HCT116 (cell line): ENCODE data around the gene TGM2. TPM values are rescaled to one million over a fixed set of nuclear protein-coding genes. Genes with fewer than 3 reads are reported as not detected.

Experiments
- ATAC-seq: fragments of 200-7000 bp; cut with Tn5 transposase; 2 replicates; pipeline ENCODE4 v1.9.1; 2020; ENCODE audit warnings: mild to moderate bottlenecking, moderate library complexity
- BruUV-seq: library from RNA; stranded (reverse); fragments of 400-500 nt; replicated peaks from 2 replicates; lab custom pipeline; 2021; lab: Mats Ljungman, UMichigan
- CTCF ChIA-PET: fragments of 300-600 bp; sonication (Branson Sonifier 250); formaldehyde crosslinking; loops from one replicate; lab custom pipeline; 2021; ENCODE audit warnings: antibody characterized with exemption; lab: Charles Lee
- POLR2A ChIA-PET: fragments of 300-600, 350-600 bp; sonication (Branson Sonifier 250); formaldehyde crosslinking; loops from one replicate; lab custom pipeline; 2021; ENCODE audit warnings: antibody characterized with exemption; lab: Charles Lee
- RAD21 ChIA-PET, 2 experiments: fragments of 300-600 bp; sonication (Branson Sonifier 250); formaldehyde crosslinking; loops; one replicate each; lab custom pipeline; 2023; ENCODE audit warnings: low total read pairs in 2 of 2; ENCODE audit not compliant: uncharacterized antibody in 2 of 2, unreplicated experiment in 2 of 2, low non-redundant PET in 1 of 2; lab: Charles Lee
- DNase-seq: peaks from one replicate; pipeline ENCODE4 v3.0.0-alpha.2; 2010; ENCODE audit warnings: low read depth, low spot score
- H2AFZ ChIP-seq: fragments of 200-600 bp; shearing (Covaris generic), sonication (generic); 2 replicates; pipeline ENCODE4 v1.6.1; 2017; ENCODE audit warnings: low read depth, mixed run types, mixed read lengths, antibody characterized with exemption, low read length; ENCODE audit not compliant: poor library complexity, severe bottlenecking
- H3K27ac ChIP-seq: 2 replicates; pipeline ENCODE4 v1.5.1; 2012; ENCODE audit warnings: low read depth, low read length
- H3K27me3 ChIP-seq: fragments of 200-600 bp; sonication (generic); 2 replicates; pipeline ENCODE4 v1.6.1; 2016; ENCODE audit warnings: mixed run types, low read length, mixed read lengths; ENCODE audit not compliant: insufficient read depth
- H3K36me3 ChIP-seq, 2 experiments: fragments of 200-500 bp in 1 of 2; fragments of 200-600 bp in 1 of 2; sonication (Bioruptor generic) in 1 of 2; sonication (generic) in 1 of 2; 2 replicates each; pipeline versions ENCODE4 v1.5.1 to v1.6.1; 2014 to 2016; ENCODE audit warnings: low read length in 2 of 2, inconsistent platforms in 1 of 2, mixed read lengths in 1 of 2, mixed run types in 1 of 2; ENCODE audit not compliant: insufficient read depth in 2 of 2, control insufficient read depth in 1 of 2
- H3K4me1 ChIP-seq, 2 experiments: fragments of 200-600 bp in 1 of 2; sonication (generic) in 1 of 2; 2 replicates each; pipeline versions ENCODE4 v1.5.1 to v1.6.1; 2012 to 2017; ENCODE audit warnings: low read length in 2 of 2, inconsistent platforms in 1 of 2, mild to moderate bottlenecking in 1 of 2, mixed read lengths in 1 of 2, mixed run types in 1 of 2, moderate library complexity in 1 of 2; ENCODE audit not compliant: insufficient read depth in 2 of 2, control insufficient read depth in 1 of 2
- H3K4me2 ChIP-seq: fragments of 200-600 bp; sonication (generic); 2 replicates; pipeline ENCODE4 v1.6.1; 2017; ENCODE audit warnings: mixed run types, low read length, mixed read lengths
- H3K4me3 ChIP-seq, 2 experiments: fragments of 200-600 bp in 1 of 2; sonication (generic) in 1 of 2; replicated peaks in 1 of 2; 2 replicates each; pipeline ENCODE4 v1.5.1; 2011 to 2016; ENCODE audit warnings: low read length in 2 of 2, control low read depth in 1 of 2, low read depth in 1 of 2, mild to moderate bottlenecking in 1 of 2, mixed read lengths in 1 of 2, mixed run types in 1 of 2
- H3K79me2 ChIP-seq: fragments of 200-600 bp; sonication (generic); 2 replicates; pipeline ENCODE4 v1.6.1; 2017; ENCODE audit warnings: mild to moderate bottlenecking, mixed run types, low read length, moderate library complexity, mixed read lengths; ENCODE audit not compliant: insufficient read depth
- H3K9ac ChIP-seq: fragments of 200-600 bp; sonication (generic); 2 replicates; pipeline ENCODE4 v1.6.1; 2016; ENCODE audit warnings: low read length, mixed read lengths
- H3K9me2 ChIP-seq: fragments of 200-600 bp; sonication (generic), shearing (Covaris generic); 2 replicates; pipeline ENCODE4 v1.6.1; 2017; ENCODE audit warnings: mixed run types, mild to moderate bottlenecking, moderate library complexity; ENCODE audit not compliant: insufficient read depth
- H3K9me3 ChIP-seq, 2 experiments: fragments of 200-500 bp in 1 of 2; fragments of 200-600 bp in 1 of 2; sonication (Bioruptor generic) in 1 of 2; sonication (generic) in 1 of 2; 2 replicates each; pipeline ENCODE4 v1.6.1; 2014 to 2017; ENCODE audit warnings: low read length in 2 of 2, mixed read lengths in 2 of 2, inconsistent platforms in 1 of 2, low read depth in 1 of 2, mild to moderate bottlenecking in 1 of 2, mixed run types in 1 of 2, moderate library complexity in 1 of 2; ENCODE audit not compliant: control insufficient read depth in 1 of 2, insufficient read depth in 1 of 2
- H4K20me1 ChIP-seq: fragments of 200-600 bp; sonication (generic), shearing (Covaris generic); 2 replicates; pipeline ENCODE4 v1.6.1; 2017; ENCODE audit warnings: mixed run types, mild to moderate bottlenecking, moderate library complexity; ENCODE audit not compliant: insufficient read depth
- CBX3 ChIP-seq: IDR thresholded peaks from 2 replicates; pipeline ENCODE4 v1.6.1; 2012; ENCODE audit warnings: low read depth
- EGR1 ChIP-seq: IDR thresholded peaks from 2 replicates; pipeline ENCODE4 v1.6.1; 2012; ENCODE audit warnings: low read depth
- EZH2phosphoT487 ChIP-seq: fragments of 200-600 bp; IDR thresholded peaks from 2 replicates; pipeline ENCODE4 v1.6.1; 2018; ENCODE audit warnings: antibody characterized with exemption, borderline replicate concordance
- POLR2A ChIP-seq: IDR thresholded peaks from 2 replicates; pipeline ENCODE4 v1.7.0; 2011; ENCODE audit warnings: borderline replicate concordance; ENCODE audit not compliant: insufficient read depth, insufficient read length; ENCODE audit errors: extremely low read depth
- POLR2AphosphoS5 ChIP-seq: IDR thresholded peaks from 2 replicates; pipeline ENCODE4 v1.6.1; 2011; ENCODE audit warnings: mild to moderate bottlenecking, low read depth, low read length, moderate library complexity
- RAD21 ChIP-seq: IDR thresholded peaks from 2 replicates; pipeline ENCODE4 v1.6.1; 2012; ENCODE audit warnings: low read depth, mild to moderate bottlenecking
- SIN3A ChIP-seq: IDR thresholded peaks from 2 replicates; pipeline ENCODE4 v1.6.1; 2012; ENCODE audit warnings: low read depth
- SRF ChIP-seq: IDR thresholded peaks from 2 replicates; pipeline ENCODE4 v1.6.1; 2012; ENCODE audit warnings: low read depth
- TCF7L2 ChIP-seq: IDR thresholded peaks from 2 replicates; pipeline ENCODE4 v1.7.0; 2011; ENCODE audit warnings: borderline replicate concordance, inconsistent platforms; ENCODE audit not compliant: insufficient read depth, insufficient read length; ENCODE audit errors: extremely low read depth
- YY1 ChIP-seq: IDR thresholded peaks from 2 replicates; pipeline ENCODE4 v1.6.1; 2011; ENCODE audit warnings: low read length, low read depth, moderate library complexity, mild to moderate bottlenecking; ENCODE audit not compliant: insufficient replicate concordance; ENCODE audit errors: extremely low read depth
- ZBTB33 ChIP-seq: IDR thresholded peaks from 2 replicates; pipeline ENCODE4 v1.6.1; 2011; ENCODE audit warnings: mild to moderate bottlenecking, low read length, moderate library complexity; ENCODE audit not compliant: insufficient replicate concordance; ENCODE audit errors: extremely low read depth
- ZFX ChIP-seq: fragments of 450-650 bp; IDR thresholded peaks from 2 replicates; pipeline ENCODE4 v1.6.1; 2017
- ZNF274 ChIP-seq: fragments of 200-500 bp; sonication (Bioruptor generic); IDR thresholded peaks from 2 replicates; pipeline ENCODE4 v1.6.1; 2014; ENCODE audit warnings: mild to moderate bottlenecking, low read depth, low read length, inconsistent platforms
- intact Hi-C: fragments of 100-400 bp; cut with micrococcal nuclease; formaldehyde crosslinking; loops from 2 replicates; pipeline ENCODE4 v1.10.0; 2022
- total RNA-seq: library from RNA; stranded (reverse); gene quantifications from one replicate; pipeline ENCODE4 v1.2.1, GENCODE V29; 2021; ENCODE audit not compliant: unreplicated experiment
- TF ChIP-seq, protein P1 (sequence below), 3 experiments: fragments of 200-600 bp in 1 of 3; sonication (generic) in 1 of 3; IDR thresholded peaks in 2 of 3; conservative IDR thresholded peaks in 1 of 3; 2 replicates each; pipeline ENCODE4 v1.5.1; 2012 to 2017; ENCODE audit warnings: low read depth in 2 of 3, low read length in 2 of 3, antibody characterized with exemption in 1 of 3, borderline replicate concordance in 1 of 3, control low read depth in 1 of 3, mild to moderate bottlenecking in 1 of 3, mixed read lengths in 1 of 3, mixed run types in 1 of 3, moderate library complexity in 1 of 3; ENCODE audit not compliant: insufficient read depth in 1 of 3

The TGM2 gene
- total RNA-seq, 1 experiment from 2014 or later: 6.1 TPM

GRCh38 chr20:38134427-38135270 lies 30.4 kb downstream of the TGM2 start:
- Histone ChIP-seq H3K4me2 (peak overlapping the region; percentile 27), H3K4me1 (peaks cover 17 to 19% of the 10 kb centered on the region in 2 experiments), H4K20me1 (no peaks in the 10 kb centered on the region), H2AFZ (no peak overlapping the region), H3K9ac (0 out of 2 replicates have a peak overlapping the region, but pooled peaks have one; percentile 6)
- RAD21 ChIA-PET: no interaction called here
- no peak for TF ChIP-seq POLR2AphosphoS5
- TF ChIP-seq, protein P1, sequence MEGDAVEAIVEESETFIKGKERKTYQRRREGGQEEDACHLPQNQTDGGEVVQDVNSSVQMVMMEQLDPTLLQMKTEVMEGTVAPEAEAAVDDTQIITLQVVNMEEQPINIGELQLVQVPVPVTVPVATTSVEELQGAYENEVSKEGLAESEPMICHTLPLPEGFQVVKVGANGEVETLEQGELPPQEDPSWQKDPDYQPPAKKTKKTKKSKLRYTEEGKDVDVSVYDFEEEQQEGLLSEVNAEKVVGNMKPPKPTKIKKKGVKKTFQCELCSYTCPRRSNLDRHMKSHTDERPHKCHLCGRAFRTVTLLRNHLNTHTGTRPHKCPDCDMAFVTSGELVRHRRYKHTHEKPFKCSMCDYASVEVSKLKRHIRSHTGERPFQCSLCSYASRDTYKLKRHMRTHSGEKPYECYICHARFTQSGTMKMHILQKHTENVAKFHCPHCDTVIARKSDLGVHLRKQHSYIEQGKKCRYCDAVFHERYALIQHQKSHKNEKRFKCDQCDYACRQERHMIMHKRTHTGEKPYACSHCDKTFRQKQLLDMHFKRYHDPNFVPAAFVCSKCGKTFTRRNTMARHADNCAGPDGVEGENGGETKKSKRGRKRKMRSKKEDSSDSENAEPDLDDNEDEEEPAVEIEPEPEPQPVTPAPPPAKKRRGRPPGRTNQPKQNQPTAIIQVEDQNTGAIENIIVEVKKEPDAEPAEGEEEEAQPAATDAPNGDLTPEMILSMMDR (IDR thresholded peaks at IDR 0.05 in 2 of 3, conservative IDR thresholded peaks at IDR 0.05 in 1 of 3; ENCODE audit: borderline replicate concordance in 1 of 3, insufficient read depth in 1 of 3, low read depth in 2 of 3, low read length in 2 of 3): no peak
- TF ChIP-seq SRF: no peak
- TF ChIP-seq YY1: no peak
- TF ChIP-seq POLR2A: no peak
- TF ChIP-seq CBX3: no peak
- TF ChIP-seq ZNF274: no peak
- TF ChIP-seq ZBTB33: no peak
- TF ChIP-seq ZFX: no peak
- TF ChIP-seq EZH2phosphoT487: no peak
- TF ChIP-seq SIN3A: no peak
- no peak for TF ChIP-seq EGR1
- no peak for TF ChIP-seq RAD21
- TF ChIP-seq TCF7L2: no peak
- TF ChIP-seq, all 23 proteins: peak for 0
- ChIA-PET CTCF (no interaction called here), POLR2A (no interaction called here)
- H3K4me3 ChIP-seq: no peak overlapping the region
- no peaks in the 10 kb centered on the region for H3K79me2 ChIP-seq
- H3K36me3 ChIP-seq: no peaks in the 10 kb centered on the region
- intact Hi-C loops: no loop called here
- H3K27me3 ChIP-seq: no peaks in the 10 kb centered on the region
- peak overlapping the region; percentile 3; the same call in 1 of the 2 replicates for H3K27ac ChIP-seq
- DNase-seq (no peak), ATAC-seq (peak; percentile 31)
- H3K9me3 ChIP-seq: no peaks in the 10 kb centered on the region
- BruUV-seq: no TSS peak
- H3K9me2 ChIP-seq: no peaks in the 10 kb centered on the region
